ENCODE measurements around the gene NHERF1. TPM values are rescaled to one million over a fixed set of nuclear protein-coding genes. Genes with fewer than 3 reads are reported as not detected.

NHERF1 gene
- total RNA-seq, 5 donors from 2014 or later (not counting 1 experiment from before 2014, with no cell fraction given), result 104 to 260 (median 223) TPM

DNA sequence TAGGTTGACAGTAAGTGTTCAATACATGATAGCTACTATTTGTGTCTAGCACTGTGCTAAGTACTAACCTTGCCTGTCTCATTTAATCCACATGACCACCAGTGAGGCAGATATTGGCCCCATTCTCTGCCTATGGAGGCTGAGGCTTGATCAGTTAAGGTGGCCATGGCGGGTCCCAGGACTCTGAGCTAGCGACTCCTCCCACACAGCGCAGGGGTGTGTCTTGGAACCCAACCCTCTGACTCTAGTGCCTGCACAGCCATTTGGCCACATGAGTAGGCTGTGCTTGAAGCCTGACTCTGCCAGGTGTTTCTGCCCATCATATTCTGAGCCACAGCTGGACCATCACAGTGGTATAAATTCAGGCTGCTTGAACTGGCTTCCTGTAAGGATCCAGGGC lies 6.4 kb downstream of the NHERF1 start:
- Mint-ChIP-seq H3K27ac (peak overlapping the region; percentile 91 to 93), H3K36me3 (peaks cover 17% of the 10 kb centered on the region), H3K27me3 (no peaks in the 10 kb centered on the region), H3K9me3 (no peaks in the 10 kb centered on the region), H3K4me3 (peak overlapping the region; percentile 1 to 100 (median 25)), H3K4me1 (peaks cover 88 to 92% (median 91%) of the 10 kb centered on the region in 3 donors)
- Histone ChIP-seq H3K36me3 (ENCODE audit: control insufficient read depth in 2 of 2, extremely low read depth in 1 of 2, insufficient read depth in 1 of 2, low read length in 1 of 2) (peaks cover 4 to 37% of the 10 kb centered on the region in 2 donors), H3K4me1 (ENCODE audit: control insufficient read depth in 1 of 2, extremely low read depth in 1 of 2, insufficient read depth in 2 of 2, low read length in 2 of 2) (peaks cover 56 to 96% of the 10 kb centered on the region in 2 experiments), H3K27me3 (replicated peaks in 1 of 2; ENCODE audit: control insufficient read depth in 2 of 2, extremely low read depth in 1 of 2, insufficient read depth in 2 of 2, low read length in 1 of 2) (no peaks in the 10 kb centered on the region), H3K27ac (ENCODE audit: low read length) (no peak overlapping the region), H3K4me3 (ENCODE audit: control insufficient read depth in 1 of 2, extremely low read depth in 1 of 2, low read length in 1 of 2) (no peak overlapping the region), H3K9me3 (no peaks in the 10 kb centered on the region)
- POLR2A ChIA-PET, result no interaction called here
- ATAC-seq (replicated peaks in 1 of 4), result no peak
- CTCF ChIA-PET, result interaction anchor here in 1 of 2 donors (0.6 to 1.6 kb wide), 5 partner anchors 8 to 95 kb away, joined by 3 to 6 read pairs (median 3); no protein-coding TSS in a partner anchor
- no CpG with 5 or more reads among the region's 3 CpGs for WGBS (ENCODE audit: insufficient coverage)
- no peak for DNase-seq

- ChIA-PET CTCF (interaction anchor here (0.6 to 1.6 kb wide), 4 partner anchors 9 to 16 kb away, joined by 3 to 6 read pairs (median 5); no protein-coding TSS in a partner anchor), POLR2A (interaction anchor here in 1 of 2 donors (0.7 to 0.8 kb wide), 2 partner anchors 311 to 382 kb away, joined by 3 to 7 read pairs; no protein-coding TSS in a partner anchor)
- WGBS (ENCODE audit: insufficient coverage), result 89% methylated on average over 7 of the region's 8 CpGs
- Mint-ChIP-seq H3K27ac (peak overlapping the region; percentile 91 to 93), H3K4me1 (peaks cover 92 to 94% (median 94%) of the 10 kb centered on the region in 3 donors), H3K4me3 (peak overlapping the region in 1 of 3 donors; percentile 100), H3K9me3 (no peaks in the 10 kb centered on the region), H3K27me3 (no peaks in the 10 kb centered on the region), H3K36me3 (peaks cover 16% of the 10 kb centered on the region)
- no peak for ATAC-seq (replicated peaks in 1 of 4)
- Histone ChIP-seq H3K9me3 (no peaks in the 10 kb centered on the region), H3K4me1 (ENCODE audit: control insufficient read depth in 1 of 2, extremely low read depth in 1 of 2, insufficient read depth in 2 of 2, low read length in 2 of 2) (peaks cover 63 to 99% of the 10 kb centered on the region in 2 experiments), H3K27me3 (replicated peaks in 1 of 2; ENCODE audit: control insufficient read depth in 2 of 2, extremely low read depth in 1 of 2, insufficient read depth in 2 of 2, low read length in 1 of 2) (no peaks in the 10 kb centered on the region), H3K36me3 (ENCODE audit: control insufficient read depth in 2 of 2, extremely low read depth in 1 of 2, insufficient read depth in 1 of 2, low read length in 1 of 2) (peaks cover 4 to 37% of the 10 kb centered on the region in 2 donors), H3K4me3 (ENCODE audit: control insufficient read depth in 1 of 2, extremely low read depth in 1 of 2, low read length in 1 of 2) (no peak overlapping the region), H3K27ac (ENCODE audit: low read length) (no peak overlapping the region)
- DNase-seq, result no peak
Observed at GRCh38 chr17:74755533-74755932, 7.1 kb downstream of the NHERF1 start.

DNA sequence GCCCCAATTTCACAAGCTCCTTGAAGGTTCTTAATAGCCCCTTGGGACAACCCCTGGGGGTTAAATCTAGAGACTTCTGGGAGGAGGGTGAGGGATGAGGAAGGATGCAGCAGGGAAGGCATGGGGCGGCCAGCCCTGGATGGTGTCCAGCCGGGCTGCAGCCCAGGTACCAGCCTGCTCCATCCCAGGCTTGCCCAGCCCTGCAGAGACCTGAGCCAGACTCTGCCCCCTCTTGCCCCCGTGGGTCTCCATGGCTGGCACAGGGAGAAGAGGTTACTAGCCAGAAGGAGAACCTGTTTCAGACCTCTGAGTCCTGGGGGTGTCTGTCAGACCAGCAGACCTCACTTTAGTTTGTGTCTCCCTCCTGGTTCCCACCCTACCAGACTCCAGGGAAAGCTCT lies 8.5 kb downstream of the NHERF1 start:
- H3K9me3 Mint-ChIP-seq, result no peaks in the 10 kb centered on the region
- ATAC-seq (replicated peaks in 1 of 4), result no peak
- Histone ChIP-seq H3K27ac (ENCODE audit: low read length) (peak overlapping the region; percentile 62), H3K4me1 (ENCODE audit: control insufficient read depth in 1 of 2, extremely low read depth in 1 of 2, insufficient read depth in 2 of 2, low read length in 2 of 2) (peaks cover 59 to 100% of the 10 kb centered on the region in 2 experiments), H3K27me3 (replicated peaks in 1 of 2; ENCODE audit: control insufficient read depth in 2 of 2, extremely low read depth in 1 of 2, insufficient read depth in 2 of 2, low read length in 1 of 2) (no peaks in the 10 kb centered on the region), H3K36me3 (ENCODE audit: control insufficient read depth in 2 of 2, extremely low read depth in 1 of 2, insufficient read depth in 1 of 2, low read length in 1 of 2) (peaks cover 12 to 47% of the 10 kb centered on the region in 2 donors), H3K9me3 (no peaks in the 10 kb centered on the region), H3K4me3 (ENCODE audit: control insufficient read depth in 1 of 2, extremely low read depth in 1 of 2, low read length in 1 of 2) (no peak overlapping the region)
- 83% methylated on average over 2 of the region's 3 CpGs for WGBS (ENCODE audit: insufficient coverage)
- POLR2A ChIA-PET, result interaction anchor here in 1 of 2 donors (0.9 kb wide), 1 partner anchor 14 kb away, joined by 3 read pairs; no protein-coding TSS in a partner anchor
- no peaks in the 10 kb centered on the region for H3K27me3 Mint-ChIP-seq
- CTCF ChIA-PET, result interaction anchor here (0.6 to 1.5 kb wide), 3 partner anchors 10 to 157 kb away, joined by 4 to 12 read pairs (median 8); a partner anchor contains a TSS
- peak overlapping the region in 2 of 3 donors; percentile 21 to 100 for H3K4me3 Mint-ChIP-seq
- H3K36me3 Mint-ChIP-seq, result peaks cover 12% of the 10 kb centered on the region
- peak overlapping the region; percentile 92 to 94 for H3K27ac Mint-ChIP-seq
- DNase-seq, result no peak
- H3K4me1 Mint-ChIP-seq, result peaks cover 80 to 95% (median 91%) of the 10 kb centered on the region in 3 donors

DNA sequence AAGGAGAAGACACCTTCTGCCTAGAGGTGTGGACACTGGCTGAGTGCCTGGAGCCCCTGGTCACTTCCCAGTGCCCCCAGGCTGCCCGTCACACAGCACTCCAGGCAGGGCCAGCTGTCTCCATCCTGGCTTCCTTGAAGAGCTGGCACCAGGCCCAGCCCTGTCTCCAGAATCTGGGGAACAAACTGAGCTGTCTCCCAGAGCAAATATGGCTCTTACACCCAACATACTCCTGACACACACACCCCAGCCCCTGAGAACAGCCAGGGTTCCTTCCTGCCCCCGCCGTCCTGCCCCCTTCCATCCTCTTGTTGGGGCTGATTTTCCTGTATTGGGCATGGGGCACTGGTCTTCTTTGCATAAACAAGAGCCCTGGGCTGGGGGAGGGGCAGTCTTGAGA lies 9.1 kb downstream of the NHERF1 start:
- ATAC-seq (replicated peaks in 1 of 4) (no peak), DNase-seq (no peak)
- Mint-ChIP-seq H3K36me3 (peaks cover 9% of the 10 kb centered on the region), H3K4me3 (peak overlapping the region; percentile 9 to 100 (median 66)), H3K9me3 (no peaks in the 10 kb centered on the region), H3K27me3 (no peaks in the 10 kb centered on the region), H3K27ac (peak overlapping the region; percentile 92 to 94), H3K4me1 (peaks cover 74 to 90% (median 85%) of the 10 kb centered on the region in 3 donors)
- Histone ChIP-seq H3K4me3 (ENCODE audit: control insufficient read depth in 1 of 2, extremely low read depth in 1 of 2, low read length in 1 of 2) (peak overlapping the region in 1 of 2 donors; percentile 39), H3K27ac (ENCODE audit: low read length) (peak overlapping the region; percentile 62), H3K36me3 (ENCODE audit: control insufficient read depth in 2 of 2, extremely low read depth in 1 of 2, insufficient read depth in 1 of 2, low read length in 1 of 2) (peaks cover 12 to 47% of the 10 kb centered on the region in 2 donors), H3K27me3 (replicated peaks in 1 of 2; ENCODE audit: control insufficient read depth in 2 of 2, extremely low read depth in 1 of 2, insufficient read depth in 2 of 2, low read length in 1 of 2) (no peaks in the 10 kb centered on the region), H3K9me3 (no peaks in the 10 kb centered on the region), H3K4me1 (ENCODE audit: control insufficient read depth in 1 of 2, extremely low read depth in 1 of 2, insufficient read depth in 2 of 2, low read length in 2 of 2) (peaks cover 53 to 98% of the 10 kb centered on the region in 2 experiments)
- CTCF ChIA-PET, result interaction anchor here (1.5 to 2.1 kb wide), 2 partner anchors 12 to 19 kb away, joined by 4 to 8 read pairs; a partner anchor contains a TSS
- POLR2A ChIA-PET, result no interaction called here
- 46% methylated on average over 1 of the region's 3 CpGs for WGBS (ENCODE audit: insufficient coverage)

GRCh38 chr17:74757931-74758847 lies 9.8 kb downstream of the NHERF1 start:
- Mint-ChIP-seq H3K4me3 (peak overlapping the region; percentile 66 to 100 (median 68)), H3K9me3 (no peaks in the 10 kb centered on the region), H3K36me3 (peaks cover 5% of the 10 kb centered on the region), H3K4me1 (peaks cover 67 to 89% (median 84%) of the 10 kb centered on the region in 3 donors), H3K27ac (peak overlapping the region; percentile 92 to 94), H3K27me3 (no peaks in the 10 kb centered on the region)
- ChIA-PET CTCF (interaction anchor here (1.1 to 2.1 kb wide), 3 partner anchors 13 to 33 kb away, joined by 4 to 8 read pairs (median 7); a partner anchor contains a TSS), POLR2A (no interaction called here)
- Histone ChIP-seq H3K9me3 (no peaks in the 10 kb centered on the region), H3K27ac (ENCODE audit: low read length) (peak overlapping the region; percentile 62), H3K4me3 (ENCODE audit: control insufficient read depth in 1 of 2, extremely low read depth in 1 of 2, low read length in 1 of 2) (peak overlapping the region; percentile 39 to 58), H3K36me3 (ENCODE audit: control insufficient read depth in 2 of 2, extremely low read depth in 1 of 2, insufficient read depth in 1 of 2, low read length in 1 of 2) (peaks cover 13 to 47% of the 10 kb centered on the region in 2 donors), H3K27me3 (replicated peaks in 1 of 2; ENCODE audit: control insufficient read depth in 2 of 2, extremely low read depth in 1 of 2, insufficient read depth in 2 of 2, low read length in 1 of 2) (no peaks in the 10 kb centered on the region), H3K4me1 (ENCODE audit: control insufficient read depth in 1 of 2, extremely low read depth in 1 of 2, insufficient read depth in 2 of 2, low read length in 2 of 2) (peaks cover 47 to 98% of the 10 kb centered on the region in 2 experiments)
- ATAC-seq (replicated peaks in 1 of 4) (no peak), DNase-seq (no peak)
- WGBS (ENCODE audit: insufficient coverage), result 68% methylated on average over 19 of the region's 26 CpGs

- ChIA-PET CTCF (interaction anchor here (0.6 to 2.5 kb wide), 11 partner anchors 9 to 426 kb away, joined by 3 to 25 read pairs (median 5); partner anchors contain the start of gene RAB37 (in 1 of the 2)), POLR2A (no interaction called here)
- Mint-ChIP-seq H3K27me3 (no peaks in the 10 kb centered on the region), H3K27ac (peak overlapping the region; percentile 92 to 94), H3K4me3 (peak overlapping the region; percentile 66 to 100 (median 68)), H3K36me3 (peaks cover 5% of the 10 kb centered on the region), H3K4me1 (peaks cover 61 to 84% (median 79%) of the 10 kb centered on the region in 3 donors), H3K9me3 (no peaks in the 10 kb centered on the region)
- peak overlapping the region; percentile 62 for H3K27ac ChIP-seq (ENCODE audit: low read length)
- H3K4me1 ChIP-seq (ENCODE audit: control insufficient read depth in 1 of 2, extremely low read depth in 1 of 2, insufficient read depth in 2 of 2, low read length in 2 of 2), result peaks cover 45 to 98% of the 10 kb centered on the region in 2 experiments
- no peaks in the 10 kb centered on the region for H3K9me3 ChIP-seq
- peak overlapping the region; percentile 39 to 58 for H3K4me3 ChIP-seq (ENCODE audit: control insufficient read depth in 1 of 2, extremely low read depth in 1 of 2, low read length in 1 of 2)
- ATAC-seq (replicated peaks in 1 of 4) (peak; percentile 15 to 44 (median 22)), DNase-seq (peak in 1 of 35 experiments; percentile 48)
- WGBS (ENCODE audit: insufficient coverage), result no CpG with 5 or more reads among the region's 2 CpGs
- H3K36me3 ChIP-seq (ENCODE audit: control insufficient read depth in 2 of 2, extremely low read depth in 1 of 2, insufficient read depth in 1 of 2, low read length in 1 of 2), result peaks cover 19 to 54% of the 10 kb centered on the region in 2 donors
- H3K27me3 ChIP-seq (replicated peaks in 1 of 2; ENCODE audit: control insufficient read depth in 2 of 2, extremely low read depth in 1 of 2, insufficient read depth in 2 of 2, low read length in 1 of 2), result no peaks in the 10 kb centered on the region
Observed at GRCh38 chr17:74758848-74759168, 10.4 kb downstream of the NHERF1 start.
